Tibial nerve (tissue), 3 donors: ENCODE results near the gene SDK1.

Experiments
- CTCF ChIP-seq, 5 experiments: fragments of 200-600 bp in 3 of 5; fragments of 450-650 bp in 2 of 5; sonication (generic) in 3 of 5; IDR thresholded peaks; one replicate each; pipeline ENCODE4 v1.5.1; 2016 to 2019; ENCODE audit warnings: antibody characterized with exemption in 5 of 5, mild to moderate bottlenecking in 3 of 5, moderate library complexity in 2 of 5
- POLR2A ChIP-seq, 2 donors: fragments of 450-650 bp; IDR thresholded peaks; one replicate each; pipeline ENCODE4 v1.6.1; 2017; ENCODE audit warnings: antibody characterized with exemption in 2 of 2, mild to moderate bottlenecking in 2 of 2, moderate library complexity in 2 of 2

- TF ChIP-seq POLR2A (IDR thresholded peaks at IDR 0.05) (no peak), CTCF (IDR thresholded peaks at IDR 0.05) (no peak)
Observed at GRCh38 chr7:4097001-4097609, 796.1 kb downstream of the SDK1 start.
